Nephron (organoid): ENCODE measurements around the gene PROK2.

ENCODE experiments used
- H3K27ac Mint-ChIP-seq, 3 experiments: 2 replicates each; pipeline ENCODE4 v1.8.0; 2020; ENCODE audit warnings: mixed read lengths in 3 of 3, mild to moderate bottlenecking in 2 of 3, moderate library complexity in 1 of 3
- H3K27me3 Mint-ChIP-seq: 2 replicates; pipeline ENCODE4 v1.8.0; 2021; ENCODE audit warnings: low read depth, mild to moderate bottlenecking, moderate library complexity, mixed read lengths
- H3K36me3 Mint-ChIP-seq: 2 replicates; pipeline ENCODE4 v1.8.0; 2020; ENCODE audit warnings: low read depth, mixed read lengths
- H3K4me1 Mint-ChIP-seq: 2 replicates; pipeline ENCODE4 v1.8.0; 2020; ENCODE audit warnings: mixed read lengths
- H3K4me3 Mint-ChIP-seq, 3 experiments: 2 replicates each; pipeline ENCODE4 v1.8.0; 2020; ENCODE audit warnings: mild to moderate bottlenecking in 3 of 3, mixed read lengths in 3 of 3, moderate library complexity in 2 of 3
- H3K9me3 Mint-ChIP-seq: 2 replicates; pipeline ENCODE4 v1.8.0; 2020; ENCODE audit warnings: mixed read lengths
- TF ChIP-seq, protein P1 (sequence below), 3 experiments: fragments of 200-600 bp; sonication (generic); IDR thresholded peaks; one replicate each; pipeline ENCODE4 v1.5.0; 2021; ENCODE audit warnings: antibody characterized with exemption in 3 of 3; ENCODE audit not compliant: unreplicated experiment in 3 of 3

The PROK2 gene

DNA sequence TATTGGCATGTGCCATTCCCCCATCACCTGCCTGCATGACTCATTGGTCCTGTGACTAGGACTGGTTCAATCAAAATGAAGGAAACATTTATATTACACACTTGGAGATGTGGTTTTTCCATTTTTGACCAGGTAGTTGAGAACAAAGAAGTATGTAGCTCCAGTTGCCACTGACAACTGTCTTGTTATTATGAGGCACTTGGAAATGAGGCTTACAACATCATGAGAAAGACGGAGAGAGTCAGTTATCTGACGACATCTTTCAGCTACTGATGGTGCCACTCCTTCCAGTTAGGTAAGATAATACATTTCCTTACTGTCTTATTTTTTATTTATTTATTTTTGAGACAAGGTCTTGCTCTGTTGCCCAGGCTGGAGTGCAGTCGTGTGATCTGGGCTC is 21.8 kb upstream of the PROK2 start:
- TF ChIP-seq, protein P1, sequence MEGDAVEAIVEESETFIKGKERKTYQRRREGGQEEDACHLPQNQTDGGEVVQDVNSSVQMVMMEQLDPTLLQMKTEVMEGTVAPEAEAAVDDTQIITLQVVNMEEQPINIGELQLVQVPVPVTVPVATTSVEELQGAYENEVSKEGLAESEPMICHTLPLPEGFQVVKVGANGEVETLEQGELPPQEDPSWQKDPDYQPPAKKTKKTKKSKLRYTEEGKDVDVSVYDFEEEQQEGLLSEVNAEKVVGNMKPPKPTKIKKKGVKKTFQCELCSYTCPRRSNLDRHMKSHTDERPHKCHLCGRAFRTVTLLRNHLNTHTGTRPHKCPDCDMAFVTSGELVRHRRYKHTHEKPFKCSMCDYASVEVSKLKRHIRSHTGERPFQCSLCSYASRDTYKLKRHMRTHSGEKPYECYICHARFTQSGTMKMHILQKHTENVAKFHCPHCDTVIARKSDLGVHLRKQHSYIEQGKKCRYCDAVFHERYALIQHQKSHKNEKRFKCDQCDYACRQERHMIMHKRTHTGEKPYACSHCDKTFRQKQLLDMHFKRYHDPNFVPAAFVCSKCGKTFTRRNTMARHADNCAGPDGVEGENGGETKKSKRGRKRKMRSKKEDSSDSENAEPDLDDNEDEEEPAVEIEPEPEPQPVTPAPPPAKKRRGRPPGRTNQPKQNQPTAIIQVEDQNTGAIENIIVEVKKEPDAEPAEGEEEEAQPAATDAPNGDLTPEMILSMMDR (IDR thresholded peaks at IDR 0.05; ENCODE audit: unreplicated experiment in 3 of 3): no peak
- Mint-ChIP-seq H3K4me1 (no peaks in the 10 kb centered on the region), H3K27me3 (peaks cover 15% of the 10 kb centered on the region), H3K4me3 (no peak overlapping the region), H3K9me3 (no peaks in the 10 kb centered on the region), H3K36me3 (no peaks in the 10 kb centered on the region), H3K27ac (no peak overlapping the region)

DNA sequence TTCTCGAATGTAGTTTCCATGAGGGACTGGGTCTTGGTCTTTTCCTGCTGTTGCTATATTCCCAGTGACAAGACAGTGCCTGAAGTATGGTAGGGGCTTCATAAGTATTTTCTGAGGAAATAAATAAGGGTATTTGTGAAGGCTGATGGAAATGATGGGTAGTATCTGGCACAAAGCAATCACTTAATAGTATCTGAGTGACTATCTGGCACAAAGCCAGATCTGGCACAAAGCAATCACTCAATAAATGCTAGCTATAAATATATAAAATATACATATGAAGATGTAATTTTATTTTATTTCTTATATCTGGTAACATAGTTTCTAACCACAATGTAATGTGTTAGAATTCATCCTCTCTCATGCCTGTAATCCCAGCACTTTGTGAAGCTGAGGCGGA is 20.7 kb upstream of the PROK2 start:
- Mint-ChIP-seq H3K27ac (no peak overlapping the region), H3K9me3 (no peaks in the 10 kb centered on the region), H3K36me3 (no peaks in the 10 kb centered on the region), H3K4me3 (no peak overlapping the region), H3K4me1 (no peaks in the 10 kb centered on the region), H3K27me3 (peaks cover 15% of the 10 kb centered on the region)
- TF ChIP-seq, protein P1 (IDR thresholded peaks at IDR 0.05; ENCODE audit: unreplicated experiment in 3 of 3): no peak

DNA sequence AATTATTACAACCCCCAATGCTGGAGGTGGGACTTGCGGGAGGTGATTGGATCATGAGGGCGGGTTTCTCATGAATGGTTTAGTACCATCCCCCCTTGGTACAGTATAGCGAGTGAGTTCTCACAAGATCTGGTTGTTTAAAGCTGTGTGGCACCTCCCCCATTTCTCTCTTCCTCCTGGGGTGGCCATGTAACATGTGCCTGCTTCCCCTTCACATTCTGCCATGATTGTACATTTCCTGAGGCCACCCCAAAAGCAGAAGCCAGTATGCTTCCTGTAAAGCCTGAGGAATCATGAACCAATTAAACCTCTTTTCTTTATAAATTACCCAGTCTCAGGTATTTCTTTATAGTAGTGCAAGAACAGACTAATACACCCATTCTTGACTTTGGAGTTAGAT is 20.3 kb upstream of the PROK2 start:
- Mint-ChIP-seq H3K4me1 (no peaks in the 10 kb centered on the region), H3K9me3 (no peaks in the 10 kb centered on the region), H3K27me3 (peaks cover 15% of the 10 kb centered on the region), H3K4me3 (no peak overlapping the region), H3K36me3 (no peaks in the 10 kb centered on the region), H3K27ac (no peak overlapping the region)
- TF ChIP-seq, protein P1 (IDR thresholded peaks at IDR 0.05; ENCODE audit: unreplicated experiment in 3 of 3): no peak

DNA sequence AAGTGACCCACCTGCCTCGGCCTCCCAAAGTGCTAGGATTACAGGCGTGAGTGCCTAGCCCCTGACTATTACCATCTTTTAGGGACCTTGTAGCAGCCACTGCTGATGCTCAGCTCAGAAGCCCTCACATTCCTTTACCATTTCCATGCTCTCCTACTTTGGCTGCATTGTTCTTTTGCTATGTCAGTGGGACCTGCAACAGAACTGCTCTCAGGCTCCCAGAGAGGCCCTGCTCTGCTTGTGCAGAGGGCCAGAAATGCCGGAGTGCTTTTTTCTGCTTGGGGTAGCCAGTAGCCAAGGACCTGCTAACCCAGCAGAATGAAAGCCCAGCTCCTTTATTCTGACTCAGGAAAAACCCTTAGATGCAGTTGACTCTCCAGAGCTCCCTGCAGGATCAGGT is 18.3 kb upstream of the PROK2 start:
- no peak overlapping the region for H3K27ac Mint-ChIP-seq
- no peaks in the 10 kb centered on the region for H3K9me3 Mint-ChIP-seq
- H3K36me3 Mint-ChIP-seq: no peaks in the 10 kb centered on the region
- TF ChIP-seq, protein P1 (IDR thresholded peaks at IDR 0.05; ENCODE audit: unreplicated experiment in 3 of 3): no peak
- H3K27me3 Mint-ChIP-seq: peaks cover 30% of the 10 kb centered on the region
- H3K4me3 Mint-ChIP-seq: no peak overlapping the region
- no peaks in the 10 kb centered on the region for H3K4me1 Mint-ChIP-seq

- peaks cover 33% of the 10 kb centered on the region for H3K27me3 Mint-ChIP-seq
- no peaks in the 10 kb centered on the region for H3K4me1 Mint-ChIP-seq
- TF ChIP-seq, protein P1 (IDR thresholded peaks at IDR 0.05; ENCODE audit: unreplicated experiment in 3 of 3): no peak
- no peaks in the 10 kb centered on the region for H3K36me3 Mint-ChIP-seq
- H3K4me3 Mint-ChIP-seq: no peak overlapping the region
- no peaks in the 10 kb centered on the region for H3K9me3 Mint-ChIP-seq
- H3K27ac Mint-ChIP-seq: no peak overlapping the region
Observed at GRCh38 chr3:71801986-71802385, 17.0 kb upstream of the PROK2 start.

- Mint-ChIP-seq H3K9me3 (no peaks in the 10 kb centered on the region), H3K27ac (no peak overlapping the region), H3K27me3 (peaks cover 46% of the 10 kb centered on the region), H3K4me1 (no peaks in the 10 kb centered on the region), H3K4me3 (no peak overlapping the region), H3K36me3 (no peaks in the 10 kb centered on the region)
- TF ChIP-seq, protein P1 (IDR thresholded peaks at IDR 0.05; ENCODE audit: unreplicated experiment in 3 of 3): no peak
Observed at GRCh38 chr3:71800023-71800422, 15.1 kb upstream of the PROK2 start.
